Natural killer cell treated with Interleukin-12 subunit alpha and Interleukin-12 subunit beta and Interleukin-15 and Interleukin-18, amount 100 ng/mL, for 72 hours (primary cell): ENCODE measurements around the gene MAGI1. TPM values are rescaled to one million over a fixed set of nuclear protein-coding genes. Genes with fewer than 3 reads are reported as not detected.
"Not testable (repeated sequence)": the region's sequence is repeated elsewhere in the genome, so short reads cannot be mapped to it uniquely, and the experiment has no call there.

Source experiments
- ATAC-seq, 2 donors: fragments of 150-1000 bp; cut with Tn5 transposase in 1 of 2; sonication (Bioruptor Pico), chemical (Tn5 transposase) in 1 of 2; 2 replicates each; pipeline ENCODE4 v1.10.0; 2021
- DNase-seq: peaks from one replicate; pipeline ENCODE4 v3.0.0; 2022; ENCODE audit warnings: low spot score
- H3K27ac Mint-ChIP-seq, 2 donors: 1 replicate in 1 of 2; 2 replicates in 1 of 2; pipeline ENCODE4 v1.8.0; 2022; ENCODE audit warnings: mixed read lengths in 2 of 2, mild to moderate bottlenecking in 1 of 2, moderate library complexity in 1 of 2
- H3K27me3 Mint-ChIP-seq, 2 donors: 1 replicate in 1 of 2; 2 replicates in 1 of 2; pipeline ENCODE4 v1.8.0; 2022; ENCODE audit warnings: mixed read lengths in 2 of 2
- H3K36me3 Mint-ChIP-seq: one replicate; pipeline ENCODE4 v1.8.0; 2022; ENCODE audit warnings: mixed read lengths
- H3K4me1 Mint-ChIP-seq, 2 donors: 1 replicate in 1 of 2; 2 replicates in 1 of 2; pipeline ENCODE4 v1.8.0; 2022; ENCODE audit warnings: low read depth in 2 of 2, mixed read lengths in 2 of 2, mild to moderate bottlenecking in 1 of 2
- H3K4me3 Mint-ChIP-seq: one replicate; pipeline ENCODE4 v1.8.0; 2022; ENCODE audit warnings: mixed read lengths
- H3K9me3 Mint-ChIP-seq: 2 replicates; pipeline ENCODE4 v1.8.0; 2022; ENCODE audit warnings: mixed read lengths
- total RNA-seq, 2 donors: library from RNA; stranded (reverse); gene quantifications; one replicate each; pipeline ENCODE4 v1.2.3, GENCODE V29; 2022

Gene MAGI1
- total RNA-seq, 2 donors from 2014 or later: not detected

- Mint-ChIP-seq H3K27me3 (no peaks in the 10 kb centered on the region), H3K9me3 (peaks cover 9% of the 10 kb centered on the region), H3K4me3 (no peak overlapping the region), H3K36me3 (peaks cover 4% of the 10 kb centered on the region), H3K27ac (no peak overlapping the region), H3K4me1 (no peaks in the 10 kb centered on the region)
- DNase-seq: no peak
- no peak for ATAC-seq
Measured at GRCh38 chr3:65625305-65625704, 413.4 kb downstream of the MAGI1 start.

- Mint-ChIP-seq H3K36me3 (peaks cover 4% of the 10 kb centered on the region), H3K4me1 (no peaks in the 10 kb centered on the region), H3K4me3 (no peak overlapping the region), H3K27ac (no peak overlapping the region), H3K27me3 (no peaks in the 10 kb centered on the region), H3K9me3 (peaks cover 5% of the 10 kb centered on the region)
- ATAC-seq: no peak
- no peak for DNase-seq
Measured at GRCh38 chr3:65623362-65623761, 415.4 kb downstream of the MAGI1 start.

- Mint-ChIP-seq H3K4me1 (no peaks in the 10 kb centered on the region), H3K27me3 (no peaks in the 10 kb centered on the region), H3K4me3 (no peak overlapping the region), H3K27ac (no peak overlapping the region), H3K36me3 (peaks cover 4% of the 10 kb centered on the region), H3K9me3 (peaks cover 9% of the 10 kb centered on the region)
- DNase-seq (no peak), ATAC-seq (no peak)
Measured at GRCh38 chr3:65619888-65620287, 418.8 kb downstream of the MAGI1 start.

GRCh38 chr3:65619451-65619881 is 419.3 kb downstream of the MAGI1 start:
- Mint-ChIP-seq H3K27ac (no peak overlapping the region), H3K27me3 (no peaks in the 10 kb centered on the region), H3K4me3 (no peak overlapping the region), H3K9me3 (peaks cover 8% of the 10 kb centered on the region), H3K36me3 (peaks cover 4% of the 10 kb centered on the region), H3K4me1 (no peaks in the 10 kb centered on the region)
- ATAC-seq (no peak), DNase-seq (no peak)

GRCh38 chr3:65618599-65618998 is 420.1 kb downstream of the MAGI1 start:
- no peaks in the 10 kb centered on the region for H3K36me3 Mint-ChIP-seq
- DNase-seq (no peak), ATAC-seq (no peak)
- no peak overlapping the region for H3K27ac Mint-ChIP-seq
- no peaks in the 10 kb centered on the region for H3K4me1 Mint-ChIP-seq
- H3K4me3 Mint-ChIP-seq: no peak overlapping the region
- H3K27me3 Mint-ChIP-seq: no peaks in the 10 kb centered on the region
- H3K9me3 Mint-ChIP-seq: peaks cover 4% of the 10 kb centered on the region

- H3K36me3 Mint-ChIP-seq: no peaks in the 10 kb centered on the region
- no peaks in the 10 kb centered on the region for H3K27me3 Mint-ChIP-seq
- no peak overlapping the region for H3K27ac Mint-ChIP-seq
- no peak for DNase-seq
- H3K4me3 Mint-ChIP-seq: no peak overlapping the region
- ATAC-seq: no peak
- H3K4me1 Mint-ChIP-seq: no peaks in the 10 kb centered on the region
- peaks cover 4% of the 10 kb centered on the region for H3K9me3 Mint-ChIP-seq
Measured at GRCh38 chr3:65617787-65618186, 420.9 kb downstream of the MAGI1 start.

- Mint-ChIP-seq H3K9me3 (peaks cover 4% of the 10 kb centered on the region), H3K27ac (no peak overlapping the region), H3K4me1 (no peaks in the 10 kb centered on the region), H3K36me3 (no peaks in the 10 kb centered on the region), H3K4me3 (no peak overlapping the region), H3K27me3 (no peaks in the 10 kb centered on the region)
- DNase-seq (no peak), ATAC-seq (no peak)
Measured at GRCh38 chr3:65617209-65617608, 421.5 kb downstream of the MAGI1 start.

GRCh38 chr3:65616563-65616962 is 422.2 kb downstream of the MAGI1 start:
- no peaks in the 10 kb centered on the region for H3K4me1 Mint-ChIP-seq
- H3K27ac Mint-ChIP-seq: no peak overlapping the region
- no peaks in the 10 kb centered on the region for H3K27me3 Mint-ChIP-seq
- H3K36me3 Mint-ChIP-seq: no peaks in the 10 kb centered on the region
- H3K9me3 Mint-ChIP-seq: peaks cover 4% of the 10 kb centered on the region
- no peak for DNase-seq
- ATAC-seq: no peak
- no peak overlapping the region for H3K4me3 Mint-ChIP-seq

- Mint-ChIP-seq H3K27me3 (no peaks in the 10 kb centered on the region), H3K4me3 (no peak overlapping the region)
Measured at GRCh38 chr3:65615329-65615728, 423.4 kb downstream of the MAGI1 start.

GRCh38 chr3:65614585-65614984 is 424.1 kb downstream of the MAGI1 start:
- no peak for DNase-seq
- H3K27me3 Mint-ChIP-seq: no peaks in the 10 kb centered on the region
- ATAC-seq: no peak
- H3K4me1 Mint-ChIP-seq: no peaks in the 10 kb centered on the region
- no peaks in the 10 kb centered on the region for H3K36me3 Mint-ChIP-seq
- no peak overlapping the region for H3K4me3 Mint-ChIP-seq
- peaks cover 4% of the 10 kb centered on the region for H3K9me3 Mint-ChIP-seq
- no peak overlapping the region for H3K27ac Mint-ChIP-seq

More at GRCh38 chr3:65615329-65615728, 423.4 kb downstream of the MAGI1 start:
- Mint-ChIP-seq H3K9me3 (peaks cover 4% of the 10 kb centered on the region), H3K36me3 (no peaks in the 10 kb centered on the region), H3K27ac (no peak overlapping the region), H3K4me1 (no peaks in the 10 kb centered on the region)
- ATAC-seq (no peak), DNase-seq (no peak)

GRCh38 chr3:65607965-65608460 is 430.7 kb downstream of the MAGI1 start:
- not testable (repeated sequence) for H3K9me3 Mint-ChIP-seq

GRCh38 chr3:65607101-65607500 is 431.6 kb downstream of the MAGI1 start:
- Mint-ChIP-seq H3K27ac (no peak overlapping the region), H3K27me3 (no peaks in the 10 kb centered on the region), H3K9me3 (peaks cover 6% of the 10 kb centered on the region), H3K36me3 (no peaks in the 10 kb centered on the region), H3K4me1 (no peaks in the 10 kb centered on the region), H3K4me3 (no peak overlapping the region)
- ATAC-seq (no peak), DNase-seq (no peak)

More at GRCh38 chr3:65607965-65608460, 430.7 kb downstream of the MAGI1 start:
- H3K36me3 Mint-ChIP-seq, H3K27ac Mint-ChIP-seq, H3K4me3 Mint-ChIP-seq, DNase-seq, ATAC-seq, H3K4me1 Mint-ChIP-seq, H3K27me3 Mint-ChIP-seq: not testable (repeated sequence)

GRCh38 chr3:65605876-65606432 is 432.8 kb downstream of the MAGI1 start:
- Mint-ChIP-seq H3K9me3 (peaks cover 6% of the 10 kb centered on the region), H3K4me1 (no peaks in the 10 kb centered on the region), H3K27me3 (no peaks in the 10 kb centered on the region), H3K27ac (no peak overlapping the region), H3K36me3 (no peaks in the 10 kb centered on the region), H3K4me3 (no peak overlapping the region)
- ATAC-seq (no peak), DNase-seq (no peak)

- Mint-ChIP-seq H3K9me3 (peaks cover 6% of the 10 kb centered on the region), H3K36me3 (no peaks in the 10 kb centered on the region), H3K4me1 (no peaks in the 10 kb centered on the region), H3K27me3 (no peaks in the 10 kb centered on the region), H3K27ac (no peak overlapping the region), H3K4me3 (no peak overlapping the region)
- ATAC-seq: no peak
- DNase-seq: no peak
Measured at GRCh38 chr3:65604863-65605526, 433.7 kb downstream of the MAGI1 start.
